Measurements from ENCODE around the gene PTPRK.

PTPRK gene

GRCh38 chr6:128277379-128277778 lies 243.0 kb downstream of the PTPRK start:
- DNase-seq = no peak

GRCh38 chr6:128276311-128276710 lies 244.1 kb downstream of the PTPRK start:
- no peak for DNase-seq

GRCh38 chr6:128275681-128276080 lies 244.7 kb downstream of the PTPRK start:
- no peak for DNase-seq

- DNase-seq = no peak
These were observed 245.4 kb downstream of the PTPRK start for GRCh38 chr6:128275030-128275429.

- DNase-seq = no peak
These were observed 248.9 kb downstream of the PTPRK start for GRCh38 chr6:128271527-128271926.

- DNase-seq = no peak
These were observed 249.4 kb downstream of the PTPRK start for GRCh38 chr6:128271011-128271410.

GRCh38 chr6:128266946-128267345 lies 253.5 kb downstream of the PTPRK start:
- DNase-seq = no peak

- no peak for DNase-seq
These were observed 254.7 kb downstream of the PTPRK start for GRCh38 chr6:128265706-128266105.

- DNase-seq = no peak
These were observed 260.4 kb downstream of the PTPRK start for GRCh38 chr6:128259730-128260685.

- no peak for DNase-seq
These were observed 261.2 kb downstream of the PTPRK start for GRCh38 chr6:128259029-128259724.

- DNase-seq = no peak
These were observed 264.3 kb downstream of the PTPRK start for GRCh38 chr6:128256095-128256494.

- no peak for DNase-seq
These were observed 267.8 kb downstream of the PTPRK start for GRCh38 chr6:128252341-128253176.

- DNase-seq = no peak
These were observed 268.7 kb downstream of the PTPRK start for GRCh38 chr6:128251445-128252340.

GRCh38 chr6:128250370-128251070 lies 269.9 kb downstream of the PTPRK start:
- DNase-seq = no peak

GRCh38 chr6:128249429-128249828 lies 271.0 kb downstream of the PTPRK start:
- DNase-seq = no peak

- DNase-seq = no peak
These were observed 273.7 kb downstream of the PTPRK start for GRCh38 chr6:128246472-128247260.

GRCh38 chr6:128244751-128245405 lies 275.5 kb downstream of the PTPRK start:
- DNase-seq = no peak

- DNase-seq = no peak
These were observed 277.5 kb downstream of the PTPRK start for GRCh38 chr6:128242765-128243403.

- no peak for DNase-seq
These were observed 279.2 kb downstream of the PTPRK start for GRCh38 chr6:128241216-128241615.

All from NCI-H1105 (cell line).